HEK293T (cell line): Measurements from ENCODE around the gene TET3.

Experiments
- CTCF ChIA-PET: fragments of 350-600 bp; formaldehyde crosslinking; extraction: SDS; loops from one replicate; lab custom pipeline; 2021; ENCODE audit warnings: antibody characterized with exemption, inconsistent platforms; lab: Yijun Ruan, JAX
- POLR2A ChIA-PET: fragments of 350-600 bp; formaldehyde crosslinking; extraction: SDS; loops from one replicate; lab custom pipeline; 2020; ENCODE audit warnings: antibody characterized with exemption, inconsistent platforms; lab: Yijun Ruan, JAX
- DNase-seq: peaks from one replicate; pipeline ENCODE4 v3.0.0; 2012; ENCODE audit warnings: mixed read lengths; ENCODE audit errors: extremely low spot score
- ARNT ChIP-seq: fragments of 450-650 bp; IDR thresholded peaks from 2 replicates; pipeline ENCODE4 v1.6.1; 2017; ENCODE audit warnings: mild to moderate bottlenecking
- BHLHE40 ChIP-seq: fragments of 450-650 bp; IDR thresholded peaks from 2 replicates; pipeline ENCODE4 v1.6.1; 2016; ENCODE audit warnings: mild to moderate bottlenecking, moderate library complexity, borderline replicate concordance
- CTBP1 ChIP-seq: fragments of 450-650 bp; IDR thresholded peaks from 2 replicates; pipeline ENCODE4 v1.6.1; 2016; ENCODE audit warnings: borderline replicate concordance
- ELF4 ChIP-seq: fragments of 450-650 bp; IDR thresholded peaks from 2 replicates; pipeline ENCODE4 v1.6.1; 2017; ENCODE audit warnings: antibody characterized with exemption
- FOXA1 ChIP-seq: fragments of 450-650 bp; IDR thresholded peaks from 2 replicates; pipeline ENCODE4 v1.6.1; 2016; ENCODE audit warnings: mild to moderate bottlenecking
- FOXK2 ChIP-seq: fragments of 450-650 bp; IDR thresholded peaks from 2 replicates; pipeline ENCODE4 v1.6.1; 2016; ENCODE audit warnings: mild to moderate bottlenecking
- FOXM1 ChIP-seq: fragments of 450-650 bp; IDR thresholded peaks from 2 replicates; pipeline ENCODE4 v1.6.1; 2017; ENCODE audit warnings: mild to moderate bottlenecking, borderline replicate concordance
- HDGF ChIP-seq: fragments of 450-650 bp; IDR thresholded peaks from 2 replicates; pipeline ENCODE4 v1.6.1; 2017; ENCODE audit warnings: antibody characterized with exemption, borderline replicate concordance
- L3MBTL2 ChIP-seq: fragments of 450-650 bp; conservative IDR thresholded peaks from 2 replicates; pipeline ENCODE4 v1.6.1; 2016; ENCODE audit warnings: mild to moderate bottlenecking
- LEF1 ChIP-seq: fragments of 450-650 bp; IDR thresholded peaks from 2 replicates; pipeline ENCODE4 v1.6.1; 2017; ENCODE audit warnings: mild to moderate bottlenecking, borderline replicate concordance
- NFRKB ChIP-seq: fragments of 450-650 bp; IDR thresholded peaks from 2 replicates; pipeline ENCODE4 v1.6.1; 2016; ENCODE audit warnings: mild to moderate bottlenecking, moderate library complexity
- PKNOX1 ChIP-seq: fragments of 450-650 bp; IDR thresholded peaks from 2 replicates; pipeline ENCODE4 v1.6.1; 2016
- SP1 ChIP-seq: fragments of 450-650 bp; IDR thresholded peaks from 2 replicates; pipeline ENCODE4 v1.6.1; 2017
- SUZ12 ChIP-seq: fragments of 450-650 bp; IDR thresholded peaks from 2 replicates; pipeline ENCODE4 v1.6.1; 2016; ENCODE audit warnings: mild to moderate bottlenecking
- TARDBP ChIP-seq: fragments of 450-650 bp; IDR thresholded peaks from 2 replicates; pipeline ENCODE4 v1.6.1; 2016
- ZNF384 ChIP-seq: fragments of 450-650 bp; IDR thresholded peaks from 2 replicates; pipeline ENCODE4 v1.6.1; 2016

Gene TET3

GRCh38 chr2:73971722-73972121 is 13.0 kb upstream of the TET3 start:
- ChIA-PET POLR2A (interaction anchor here (0.5 kb wide), 1 partner anchor 104 kb away, joined by 3 read pairs; no protein-coding TSS in a partner anchor), CTCF (no interaction called here)
- DNase-seq, result no peak
- TF ChIP-seq LEF1, result no peak
- TF ChIP-seq HDGF, result no peak
- TF ChIP-seq PKNOX1, result no peak
- TF ChIP-seq ELF4, result no peak
- TF ChIP-seq ARNT, result no peak
- no peak for TF ChIP-seq NFRKB
- no peak for TF ChIP-seq FOXM1
- no peak for TF ChIP-seq TARDBP
- no peak for TF ChIP-seq CTBP1
- TF ChIP-seq SUZ12, result no peak
- no peak for TF ChIP-seq L3MBTL2
- no peak for TF ChIP-seq FOXA1
- no peak for TF ChIP-seq SP1
- TF ChIP-seq BHLHE40, result no peak
- TF ChIP-seq FOXK2, result no peak

- ChIA-PET CTCF (no interaction called here), POLR2A (no interaction called here)
- DNase-seq, result no peak
- no peak for TF ChIP-seq NFRKB
- TF ChIP-seq BHLHE40, result no peak
- no peak for TF ChIP-seq L3MBTL2
- no peak for TF ChIP-seq FOXM1
- no peak for TF ChIP-seq PKNOX1
- TF ChIP-seq FOXK2, result no peak
- TF ChIP-seq ARNT, result no peak
- TF ChIP-seq CTBP1, result no peak
- no peak for TF ChIP-seq FOXA1
- TF ChIP-seq TARDBP, result no peak
Measured at GRCh38 chr2:73972846-73973245, 11.9 kb upstream of the TET3 start.

DNA sequence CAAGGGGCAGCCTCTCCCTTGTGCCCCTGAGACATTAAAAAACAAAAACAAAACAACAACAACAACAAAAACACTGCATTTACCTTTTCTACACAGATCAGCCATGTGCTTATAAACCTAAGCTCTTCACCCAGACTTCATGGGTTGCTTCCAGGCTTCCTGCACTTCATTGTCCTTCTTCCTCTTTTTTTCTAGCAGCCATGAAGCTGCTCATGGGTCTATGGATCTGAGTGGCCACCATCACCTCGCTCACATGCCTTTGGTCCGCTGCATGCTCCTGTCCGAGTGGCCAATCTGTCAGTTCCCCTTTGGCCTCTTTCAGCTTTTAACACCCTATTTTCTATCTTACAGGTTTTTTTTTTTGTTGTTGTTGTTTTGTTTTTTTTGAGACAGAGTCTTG is 9.0 kb upstream of the TET3 start:
- TF ChIP-seq FOXK2 (no peak), SUZ12 (no peak)
- POLR2A ChIA-PET, result no interaction called here
- no peak for DNase-seq
- CTCF ChIA-PET, result no interaction called here

DNA sequence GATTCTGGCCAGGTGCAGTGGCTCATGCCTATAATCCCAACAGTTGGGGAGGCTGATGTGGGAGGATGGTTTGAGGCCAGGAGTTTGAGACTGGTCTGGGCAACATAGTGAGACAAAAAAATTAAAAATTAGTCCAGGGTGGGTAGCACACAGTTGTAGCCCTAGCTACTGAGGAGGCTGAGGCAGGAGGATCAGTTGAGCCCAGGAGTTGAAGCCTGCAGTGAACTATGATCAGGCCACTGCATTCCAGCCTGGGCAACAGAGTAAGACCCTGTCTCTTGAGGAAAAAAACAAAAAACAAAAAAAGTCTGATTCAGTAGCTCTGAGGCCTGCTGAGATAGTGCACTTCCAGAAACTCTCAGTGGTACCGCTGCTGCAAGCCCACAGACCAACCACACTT is 7.9 kb upstream of the TET3 start:
- ChIA-PET POLR2A (no interaction called here), CTCF (no interaction called here)
- TF ChIP-seq TARDBP (no peak), ELF4 (no peak), L3MBTL2 (no peak), LEF1 (no peak), ZNF384 (no peak), NFRKB (no peak), FOXA1 (no peak), BHLHE40 (no peak), CTBP1 (no peak), ARNT (no peak), SUZ12 (no peak), SP1 (no peak), HDGF (no peak), FOXM1 (no peak), PKNOX1 (no peak), FOXK2 (no peak)

DNA sequence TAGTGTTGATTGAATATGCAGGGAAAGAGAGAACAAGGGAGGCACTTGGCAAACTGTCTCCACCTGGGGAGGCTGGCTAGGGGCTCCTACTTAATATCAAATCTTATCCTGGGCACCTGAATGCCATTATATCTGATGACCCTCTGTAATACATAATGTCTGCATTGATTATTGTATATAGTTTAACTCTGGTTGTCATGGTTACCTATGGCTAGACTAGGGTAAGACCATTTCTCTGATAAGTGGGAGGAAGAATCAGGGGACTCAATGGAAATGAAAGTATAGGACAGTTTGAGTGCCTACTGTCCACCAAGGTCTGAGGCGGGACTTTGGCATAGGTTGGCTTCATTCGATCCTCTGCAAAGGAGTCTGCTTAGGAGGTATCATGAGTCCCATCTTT is 7.2 kb upstream of the TET3 start:
- TF ChIP-seq CTBP1 (no peak), FOXA1 (no peak), ARNT (no peak), BHLHE40 (no peak), SUZ12 (no peak), HDGF (no peak), FOXK2 (no peak), TARDBP (no peak), PKNOX1 (no peak), SP1 (no peak), ELF4 (no peak), NFRKB (no peak)
- ChIA-PET CTCF (interaction anchor here (0.6 kb wide), 1 partner anchor 140 kb away, joined by 3 read pairs; no protein-coding TSS in a partner anchor), POLR2A (no interaction called here)
- no peak for DNase-seq

More for the DNA sequence above, 7.9 kb upstream of the TET3 start:
- DNase-seq, result no peak

DNA sequence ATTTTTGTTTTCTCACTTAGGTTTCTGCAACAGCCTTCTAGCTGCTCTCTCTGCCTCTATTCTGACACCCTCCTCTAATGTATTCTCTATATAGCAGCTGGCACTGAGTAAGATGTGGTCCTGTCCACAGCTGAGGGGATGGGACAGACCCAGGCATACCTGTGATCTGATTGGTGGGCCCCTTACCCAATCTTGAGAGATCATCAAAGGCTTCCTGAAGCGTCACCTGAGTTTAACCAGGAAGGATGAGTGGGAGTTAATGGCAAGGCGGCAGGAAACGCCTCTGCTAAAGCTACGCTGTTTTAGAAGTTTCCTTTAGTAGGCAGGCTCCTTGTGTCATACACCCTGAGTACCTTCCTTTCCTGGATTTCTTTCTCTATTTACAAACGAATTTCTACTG is 5.7 kb upstream of the TET3 start:
- CTCF ChIA-PET, result no interaction called here
- TF ChIP-seq L3MBTL2 (no peak), ELF4 (no peak), FOXK2 (no peak), FOXA1 (no peak), FOXM1 (no peak), BHLHE40 (no peak), ARNT (no peak), ZNF384 (no peak), NFRKB (no peak), PKNOX1 (no peak), CTBP1 (no peak), LEF1 (no peak), HDGF (no peak), SUZ12 (no peak), TARDBP (no peak), SP1 (no peak)
- no peak for DNase-seq
- POLR2A ChIA-PET, result no interaction called here
